Kidney epithelial cell (primary cell): ENCODE measurements around the gene HNRNPA2B1. TPM values are rescaled to one million over a fixed set of nuclear protein-coding genes. Genes with fewer than 3 reads are reported as not detected.

Experiments used
- DNase-seq: peaks from one replicate; pipeline ENCODE4 v3.0.0-alpha.2; 2010; ENCODE audit warnings: low read depth
- H3K27me3 ChIP-seq: 2 replicates; pipeline ENCODE4 v1.6.0; 2011; ENCODE audit warnings: low read length; ENCODE audit not compliant: control insufficient read depth, insufficient read depth
- H3K36me3 ChIP-seq: 2 replicates; pipeline ENCODE4 v1.5.1; 2011; ENCODE audit warnings: low read length; ENCODE audit not compliant: control insufficient read depth, insufficient read depth
- H3K4me3 ChIP-seq: 2 replicates; pipeline ENCODE4 v1.5.1; 2011; ENCODE audit warnings: low read depth, mild to moderate bottlenecking, control low read depth, low read length
- total RNA-seq: library from RNA; depleted of rRNA; stranded (reverse); fragments of >200 nt; gene quantifications from 2 replicates; pipeline ENCODE4 v1.2.3, GENCODE V29; 2015
- TF ChIP-seq, protein P1 (sequence below): IDR thresholded peaks from 2 replicates; pipeline ENCODE4 v1.5.1; 2011; ENCODE audit warnings: mild to moderate bottlenecking, moderate library complexity, low read length, control low read depth, inconsistent platforms; ENCODE audit not compliant: insufficient read depth, poor library complexity, severe bottlenecking

Gene HNRNPA2B1
- total RNA-seq, 1 donor from 2014 or later, result 133 TPM

DNA sequence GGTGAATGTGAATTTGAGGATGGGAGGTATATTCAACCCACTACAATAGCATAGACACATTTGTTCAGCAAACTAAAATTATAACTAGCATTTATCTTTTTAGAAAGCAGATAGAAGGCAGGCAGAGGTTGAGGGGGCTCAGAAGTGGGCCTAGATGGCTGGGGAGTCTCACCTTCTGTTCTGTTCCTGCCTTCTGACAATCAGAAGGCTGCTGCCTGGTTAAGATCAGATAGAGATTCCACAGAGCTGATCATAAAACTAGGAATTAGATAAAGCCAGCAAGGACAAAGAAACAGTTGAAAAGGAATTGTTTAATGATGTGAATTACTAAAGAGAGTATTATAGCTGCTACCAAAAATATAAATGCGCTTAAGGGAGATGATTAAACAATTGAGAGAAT is 60.2 kb downstream of the HNRNPA2B1 start:
- DNase-seq, result no peak
- Histone ChIP-seq H3K36me3 (no peaks in the 10 kb centered on the region), H3K4me3 (no peak overlapping the region), H3K27me3 (no peaks in the 10 kb centered on the region)
- TF ChIP-seq, protein P1, sequence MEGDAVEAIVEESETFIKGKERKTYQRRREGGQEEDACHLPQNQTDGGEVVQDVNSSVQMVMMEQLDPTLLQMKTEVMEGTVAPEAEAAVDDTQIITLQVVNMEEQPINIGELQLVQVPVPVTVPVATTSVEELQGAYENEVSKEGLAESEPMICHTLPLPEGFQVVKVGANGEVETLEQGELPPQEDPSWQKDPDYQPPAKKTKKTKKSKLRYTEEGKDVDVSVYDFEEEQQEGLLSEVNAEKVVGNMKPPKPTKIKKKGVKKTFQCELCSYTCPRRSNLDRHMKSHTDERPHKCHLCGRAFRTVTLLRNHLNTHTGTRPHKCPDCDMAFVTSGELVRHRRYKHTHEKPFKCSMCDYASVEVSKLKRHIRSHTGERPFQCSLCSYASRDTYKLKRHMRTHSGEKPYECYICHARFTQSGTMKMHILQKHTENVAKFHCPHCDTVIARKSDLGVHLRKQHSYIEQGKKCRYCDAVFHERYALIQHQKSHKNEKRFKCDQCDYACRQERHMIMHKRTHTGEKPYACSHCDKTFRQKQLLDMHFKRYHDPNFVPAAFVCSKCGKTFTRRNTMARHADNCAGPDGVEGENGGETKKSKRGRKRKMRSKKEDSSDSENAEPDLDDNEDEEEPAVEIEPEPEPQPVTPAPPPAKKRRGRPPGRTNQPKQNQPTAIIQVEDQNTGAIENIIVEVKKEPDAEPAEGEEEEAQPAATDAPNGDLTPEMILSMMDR, result no peak

Other genes starting within 250 kb of the HNRNPA2B1 start
- 53.8 and 57.1 TPM in 2 replicates for gene NFE2L3, start 48.5 kb downstream of the HNRNPA2B1 start, total RNA-seq
- 104 and 107 TPM in 2 replicates for gene CBX3, start 999 bp upstream of the HNRNPA2B1 start, total RNA-seq
- gene SNX10, start 91.1 kb upstream of the HNRNPA2B1 start, total RNA-seq, result 23.6 and 27.9 TPM in 2 replicates